Measurements from ENCODE around the gene SMURF1. TPM values are rescaled to one million over a fixed set of nuclear protein-coding genes. Genes with fewer than 3 reads are reported as not detected.

The SMURF1 gene
- total and polyA plus RNA-seq, 2 of the 8 experiments (the other 6 are each of a cell fraction or from before 2014, with no cell fraction given): 9.6 to 24.5 TPM

DNA sequence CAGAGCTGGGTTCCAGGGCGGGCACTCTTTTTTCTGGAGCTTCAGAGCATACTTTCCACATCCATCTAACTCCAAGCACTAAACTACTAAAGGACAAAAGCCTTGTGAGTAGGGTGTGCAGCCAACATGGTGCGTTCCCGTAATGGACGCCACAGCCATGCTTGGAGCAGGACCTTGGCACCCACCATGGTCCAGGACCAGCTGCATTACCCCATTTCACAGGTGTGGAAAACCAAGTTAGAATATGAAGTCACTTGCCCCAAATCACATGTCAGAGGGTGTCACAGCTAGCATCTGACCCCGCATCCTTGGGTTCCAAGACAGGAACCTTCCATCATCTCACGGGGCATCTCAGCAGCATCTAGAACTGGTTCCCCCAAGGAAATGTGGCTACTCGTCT, 112.4 kb downstream of the SMURF1 start:
- Histone ChIP-seq H4K20me1 (replicated peaks in 1 of 2; ENCODE audit: control insufficient read depth in 1 of 2, insufficient read depth in 2 of 2, low read length in 2 of 2) (peaks cover 6% of the 10 kb centered on the region in 2 experiments), H3K27me3 (replicated peaks in 1 of 4; ENCODE audit: control insufficient read depth in 3 of 4, extremely low read depth in 1 of 4, insufficient read depth in 3 of 4, low read length in 3 of 4) (no peaks in the 10 kb centered on the region), H3K9me3 (ENCODE audit: insufficient read depth in 2 of 2, low read depth in 1 of 2, low read length in 1 of 2) (no peaks in the 10 kb centered on the region), H4K8ac (ENCODE audit: extremely low read depth, insufficient read depth, low read length) (no peak overlapping the region), H3K36me3 (ENCODE audit: control insufficient read depth in 2 of 4, insufficient read depth in 4 of 4, low read length in 3 of 4) (peaks cover 27 to 74% (median 56%) of the 10 kb centered on the region in 4 experiments), H3K79me2 (ENCODE audit: control insufficient read depth in 1 of 2, insufficient read depth in 2 of 2, low read length in 2 of 2) (no peaks in the 10 kb centered on the region), H2AK5ac (ENCODE audit: low read depth, low read length) (no peak overlapping the region), H3K4me2 (ENCODE audit: insufficient read depth in 1 of 2, low read depth in 2 of 2, low read length in 2 of 2) (no peak overlapping the region), H4K5ac (ENCODE audit: insufficient read length, low read depth, low read length) (no peak overlapping the region), H2BK5ac (ENCODE audit: low read depth, low read length) (no peak overlapping the region), H2AFZ (ENCODE audit: low read length) (no peak overlapping the region), H3K79me1 (ENCODE audit: low read depth, low read length) (no peaks in the 10 kb centered on the region; the same call in 1 of the 2 replicates), H3K56ac (replicated peaks; ENCODE audit: insufficient read length, low read depth, low read length) (no peak overlapping the region), H2BK12ac (ENCODE audit: low read depth, low read length) (no peak overlapping the region), H3K27ac (ENCODE audit: low read depth, low read length) (no peak overlapping the region), H2BK15ac (ENCODE audit: low read length) (no peak overlapping the region), H4K91ac (replicated peaks; ENCODE audit: insufficient read length, low read length) (no peak overlapping the region), H3K9ac (replicated peaks in 1 of 4; ENCODE audit: extremely low read depth in 1 of 4, low read depth in 3 of 4, low read length in 3 of 4) (no peak overlapping the region), H3K14ac (ENCODE audit: insufficient read length) (no peak overlapping the region), H2BK120ac (replicated peaks; ENCODE audit: low read depth, low read length) (no peak overlapping the region), H3K4ac (replicated peaks; ENCODE audit: insufficient read length, low read depth, low read length) (no peak overlapping the region), H3K23ac (ENCODE audit: insufficient read length) (no peak overlapping the region), H3K18ac (ENCODE audit: extremely low read depth, low read length) (no peak overlapping the region), H2BK20ac (ENCODE audit: low read length) (no peak overlapping the region), H3K4me1 (replicated peaks in 1 of 4; ENCODE audit: control insufficient read depth in 3 of 4, insufficient read depth in 4 of 4, low read length in 3 of 4) (0 out of 7 replicates have a peak, but pooled peaks cover 0 to 3% (median 0%) of the 10 kb centered on the region in 4 experiments), H3K4me3 (ENCODE audit: extremely low read depth in 1 of 4, insufficient read depth in 2 of 4, low read depth in 3 of 4, low read length in 4 of 4) (no peak overlapping the region), H3K23me2 (ENCODE audit: low read depth, low read length) (no peaks in the 10 kb centered on the region)
- no peak for TF ChIP-seq KDM5A (IDR thresholded peaks at IDR 0.05; ENCODE audit: low read length)
- no peak for TF ChIP-seq TBP (IDR thresholded peaks at IDR 0.05; ENCODE audit: low read depth, low read length)
- TF ChIP-seq BCL11A (IDR thresholded peaks at IDR 0.05; ENCODE audit: low read depth in 2 of 2, low read length in 2 of 2): no peak
- no peak for TF ChIP-seq HDAC6 (IDR thresholded peaks at IDR 0.05; ENCODE audit: low read depth, low read length)
- no peak for TF ChIP-seq TEAD4 (IDR thresholded peaks at IDR 0.05; ENCODE audit: low read depth, low read length)
- TF ChIP-seq, protein P1, sequence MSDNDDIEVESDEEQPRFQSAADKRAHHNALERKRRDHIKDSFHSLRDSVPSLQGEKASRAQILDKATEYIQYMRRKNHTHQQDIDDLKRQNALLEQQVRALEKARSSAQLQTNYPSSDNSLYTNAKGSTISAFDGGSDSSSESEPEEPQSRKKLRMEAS (IDR thresholded peaks at IDR 0.05): no peak
- no peak for TF ChIP-seq POLR2A (IDR thresholded peaks at IDR 0.05; ENCODE audit: control extremely low read depth in 1 of 2, low read depth in 2 of 2, low read length in 2 of 2)
- no peak for TF ChIP-seq POU5F1 (IDR thresholded peaks at IDR 0.05; ENCODE audit: low read depth, low read length)
- no peak for TF ChIP-seq GABPA (IDR thresholded peaks at IDR 0.05; ENCODE audit: borderline replicate concordance, insufficient read depth, low read length)
- no peak for TF ChIP-seq TAF1 (IDR thresholded peaks at IDR 0.05; ENCODE audit: low read depth, low read length)
- TF ChIP-seq RAD21 (IDR thresholded peaks at IDR 0.05 in 1 of 2, conservative IDR thresholded peaks at IDR 0.05 in 1 of 2; ENCODE audit: low read depth in 2 of 2, low read length in 2 of 2): no peak
- no peak for TF ChIP-seq EP300 (IDR thresholded peaks at IDR 0.05; ENCODE audit: borderline replicate concordance in 1 of 2, low read depth in 2 of 2, low read length in 2 of 2)
- no peak for TF ChIP-seq YY1 (IDR thresholded peaks at IDR 0.05; ENCODE audit: low read depth, low read length)
- 93% methylated on average over 7 of the region's 7 CpGs; no CpG with 5 or more reads in 1 of the 2 experiments for WGBS, 2 experiments (ENCODE audit: extremely low coverage in 1 of 2, insufficient coverage in 1 of 2, insufficient read length in 1 of 2, insufficient replicate concordance in 2 of 2, low coverage in 1 of 2, low lambda C conversion rate in 2 of 2, missing lambda C conversion rate in 1 of 2)
- DNase-seq (ENCODE audit: low read depth in 1 of 2, low spot score in 2 of 2) (no peak), FAIRE-seq (no peak)
- CTCF ChIA-PET (ENCODE audit: partially characterized antibody): interaction anchor here (0.6 to 2.0 kb wide), 5 partner anchors 8 to 465 kb away, joined by 3 to 12 read pairs (median 3); no protein-coding TSS in a partner anchor
- POLR2A ChIA-PET (ENCODE audit: partially characterized antibody): no interaction called here

Measured in H1 (cell line).